Globus pallidus (tissue), 1 donor: ENCODE data around the gene MFSD11.
"Not testable (repeated sequence)": the region's sequence is repeated elsewhere in the genome, so short reads cannot be mapped to it uniquely, and the experiment has no call there.

Source experiments
- DNase-seq: peaks from one replicate; pipeline ENCODE4 v3.0.0-alpha.2; 2015; ENCODE audit warnings: low spot score

Gene MFSD11

DNA sequence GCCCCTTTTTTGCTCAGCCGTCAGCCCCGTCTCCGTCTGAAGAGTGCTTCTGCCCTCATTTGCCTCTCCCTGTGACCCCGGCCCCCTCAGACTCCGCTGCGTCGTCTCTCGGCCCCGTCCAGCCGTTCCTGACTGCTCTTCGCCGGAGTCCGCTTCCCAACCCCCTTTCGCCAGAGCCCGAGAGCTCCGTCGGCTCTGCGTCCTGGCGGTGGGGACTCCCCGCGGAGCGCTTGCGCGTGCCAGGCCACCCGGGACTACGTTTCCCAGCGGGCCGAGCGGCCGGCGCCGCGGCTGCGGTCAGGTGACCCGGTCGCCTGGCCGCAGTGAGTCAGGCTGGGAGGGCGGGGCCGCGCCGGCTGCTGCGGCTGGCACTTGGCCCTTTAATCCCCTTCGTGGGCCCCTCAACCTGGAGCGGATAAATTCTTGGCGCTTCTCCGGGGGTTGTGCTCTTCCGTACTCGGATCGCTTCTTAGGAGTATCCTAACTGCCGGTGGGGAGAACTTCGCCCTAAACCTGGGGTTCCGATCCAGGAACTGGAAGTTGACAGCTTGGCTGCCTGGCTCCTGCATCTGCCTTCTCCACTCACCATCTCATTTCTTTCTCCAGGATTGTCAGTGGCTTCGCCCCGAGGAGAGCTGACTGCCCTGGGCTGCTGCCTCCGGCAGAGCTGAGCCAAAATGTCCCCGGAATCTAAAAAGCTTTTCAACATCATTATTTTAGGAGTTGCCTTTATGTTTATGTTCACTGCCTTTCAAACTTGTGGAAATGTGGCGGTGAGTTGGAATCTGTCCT, at the start of gene MFSD11:
Gene MFSD11 (plus strand): TSS at position 444 of the 792 bp plus-strand sequence. CDS start 234 bp downstream, at position 678.
- peak; percentile 92 for DNase-seq

DNA sequence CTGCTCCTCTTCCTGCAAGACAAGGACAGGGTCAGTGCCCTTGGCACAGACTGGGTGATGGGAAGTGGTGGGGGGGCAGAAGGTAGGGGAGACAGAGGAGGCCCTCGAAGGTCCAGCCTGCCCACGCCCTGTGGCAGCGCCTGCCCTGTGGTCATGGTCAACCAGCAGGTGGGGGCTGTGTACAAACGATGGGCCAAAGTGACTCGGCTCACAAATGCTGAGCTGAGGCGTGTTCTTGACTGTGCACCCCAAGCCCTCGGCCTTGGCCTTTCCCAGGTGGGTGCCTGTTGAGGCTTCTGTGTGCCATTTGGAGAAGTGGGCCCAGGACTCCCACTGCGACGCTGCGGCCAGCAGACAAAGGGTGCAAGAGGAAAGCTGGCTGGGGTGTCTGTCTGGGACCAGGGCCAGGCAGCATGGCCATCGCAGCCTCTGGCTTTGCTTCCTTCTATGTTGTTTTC, 49.7 kb upstream of the MFSD11 start:
- DNase-seq, result no peak

DNA sequence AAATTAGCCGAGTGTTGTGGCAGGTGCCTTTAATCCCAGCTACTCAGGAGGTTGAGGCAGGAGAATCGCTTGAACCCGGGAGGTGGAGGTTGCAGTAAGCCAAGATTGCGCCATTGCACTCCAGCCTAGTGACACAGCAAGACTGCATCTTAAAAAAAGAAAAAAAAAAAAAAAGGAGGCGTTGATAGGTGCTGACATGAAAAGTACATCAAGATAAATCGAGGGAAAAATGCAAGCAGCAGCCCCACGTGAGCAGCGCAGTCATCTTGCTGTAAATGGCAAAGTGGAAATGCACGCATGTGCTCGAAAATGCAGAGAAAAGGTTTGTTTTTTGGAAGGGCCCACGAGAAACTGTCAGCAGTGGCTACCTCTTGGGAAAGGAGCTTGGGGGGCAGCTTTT, 48.1 kb upstream of the MFSD11 start:
- DNase-seq, result no peak

DNA sequence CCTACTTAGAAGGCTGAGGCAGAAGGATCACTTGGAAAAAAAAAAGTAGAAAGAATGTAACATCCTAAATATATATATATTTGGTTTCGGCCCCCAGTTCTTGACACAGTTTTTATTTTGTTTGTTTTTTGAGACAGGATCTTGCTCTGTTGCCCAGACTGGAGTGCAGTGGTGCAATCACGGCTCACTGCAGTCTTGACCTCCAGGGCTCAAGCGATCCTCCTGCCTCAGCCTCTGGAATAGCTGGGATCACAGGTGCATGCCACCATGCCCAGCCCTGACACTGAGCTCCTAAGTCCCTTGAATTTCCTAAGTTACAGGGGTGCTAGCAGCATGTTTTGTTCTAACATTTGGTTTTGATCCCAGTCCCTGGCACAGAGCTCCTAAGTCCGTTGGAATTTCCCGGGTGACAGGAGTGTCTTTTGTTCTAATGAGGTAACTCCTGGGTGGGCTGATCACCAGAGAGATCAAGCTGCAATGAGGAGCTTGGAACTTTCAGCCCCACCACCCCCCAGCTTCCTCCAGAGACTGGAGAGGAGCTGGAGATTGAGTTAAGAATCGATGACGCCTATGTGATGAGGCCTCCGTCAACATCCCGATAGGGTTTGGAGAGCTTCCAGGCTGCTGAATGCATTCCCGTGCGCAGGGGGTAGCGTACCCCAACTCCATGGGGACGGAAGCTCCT, 47.2 kb upstream of the MFSD11 start:
- DNase-seq, result no peak

DNA sequence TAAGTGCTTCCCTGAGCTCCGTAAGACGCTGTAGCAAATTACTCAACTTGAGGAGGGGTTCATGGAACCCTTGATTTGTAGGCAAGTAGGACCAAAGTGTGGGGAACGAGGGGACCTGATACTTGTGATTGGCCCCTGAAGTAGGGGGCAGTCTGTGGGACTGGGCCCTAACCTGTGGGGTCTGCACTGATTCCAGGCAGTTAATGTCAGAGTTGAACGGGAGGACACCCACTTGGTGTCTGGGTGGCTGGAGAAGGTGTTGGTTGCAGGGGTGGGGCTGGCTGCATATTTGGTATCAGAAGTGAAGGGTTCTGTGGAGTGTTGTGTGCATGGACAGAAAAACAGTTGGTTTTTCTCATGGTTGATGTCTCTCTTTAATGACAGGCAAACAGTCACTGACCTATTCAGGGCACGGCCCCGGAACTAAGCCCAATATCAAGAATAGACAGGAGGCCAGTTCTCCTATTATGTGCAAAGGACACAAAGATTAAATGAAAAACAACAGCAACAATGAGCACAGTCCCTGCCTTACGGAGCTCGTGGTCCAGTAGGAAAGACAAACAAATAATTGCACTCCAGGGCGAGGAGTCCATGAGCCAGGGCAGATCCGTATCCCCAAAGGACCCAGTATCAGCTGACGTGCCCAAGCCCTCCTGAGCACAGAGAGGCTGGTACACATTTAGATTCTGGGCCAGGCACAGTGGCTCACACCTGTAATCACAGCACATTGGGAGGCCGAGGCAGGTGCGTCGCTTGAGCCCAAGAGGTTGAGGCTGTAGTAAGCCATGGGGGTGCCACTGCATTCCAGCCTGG, 46.3 kb upstream of the MFSD11 start:
- no peak for DNase-seq

DNA sequence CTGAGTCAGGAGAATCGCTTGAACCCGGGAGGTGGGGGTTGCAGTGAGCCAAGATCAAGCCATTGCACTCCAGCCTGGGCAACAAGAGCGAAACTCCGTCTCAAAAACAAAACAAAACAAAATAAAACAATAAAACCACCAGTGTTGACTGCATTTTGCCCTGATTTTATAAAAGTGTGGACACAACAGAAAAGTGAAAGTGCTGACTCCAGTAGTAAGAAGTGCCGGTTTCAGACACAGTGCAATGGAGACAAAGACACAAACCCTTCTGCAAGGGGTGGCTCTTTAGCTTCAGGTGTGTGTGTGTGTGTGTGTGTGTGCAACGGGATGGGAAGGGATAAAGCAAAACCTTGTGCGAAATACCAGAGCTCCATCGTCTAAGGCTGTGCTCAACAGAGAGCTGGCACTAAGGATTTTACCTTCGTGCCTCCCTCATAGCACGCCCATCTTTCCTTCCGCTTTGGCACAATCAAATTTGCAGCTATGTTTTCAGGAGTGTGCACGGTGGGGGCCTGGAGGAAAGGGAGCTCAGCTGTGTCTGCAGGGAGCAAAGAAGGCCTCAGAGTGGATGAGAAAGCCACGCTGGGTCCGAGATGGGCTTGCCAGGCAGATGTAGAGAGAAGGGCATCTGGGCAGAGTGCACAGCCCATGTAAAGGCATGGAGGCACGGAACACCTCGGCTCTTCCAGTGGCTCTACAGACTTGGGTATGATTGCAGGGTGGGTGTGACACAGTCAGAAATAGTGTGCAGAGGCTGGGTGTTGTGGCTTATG, 42.7 kb upstream of the MFSD11 start:
- DNase-seq, result no peak

DNA sequence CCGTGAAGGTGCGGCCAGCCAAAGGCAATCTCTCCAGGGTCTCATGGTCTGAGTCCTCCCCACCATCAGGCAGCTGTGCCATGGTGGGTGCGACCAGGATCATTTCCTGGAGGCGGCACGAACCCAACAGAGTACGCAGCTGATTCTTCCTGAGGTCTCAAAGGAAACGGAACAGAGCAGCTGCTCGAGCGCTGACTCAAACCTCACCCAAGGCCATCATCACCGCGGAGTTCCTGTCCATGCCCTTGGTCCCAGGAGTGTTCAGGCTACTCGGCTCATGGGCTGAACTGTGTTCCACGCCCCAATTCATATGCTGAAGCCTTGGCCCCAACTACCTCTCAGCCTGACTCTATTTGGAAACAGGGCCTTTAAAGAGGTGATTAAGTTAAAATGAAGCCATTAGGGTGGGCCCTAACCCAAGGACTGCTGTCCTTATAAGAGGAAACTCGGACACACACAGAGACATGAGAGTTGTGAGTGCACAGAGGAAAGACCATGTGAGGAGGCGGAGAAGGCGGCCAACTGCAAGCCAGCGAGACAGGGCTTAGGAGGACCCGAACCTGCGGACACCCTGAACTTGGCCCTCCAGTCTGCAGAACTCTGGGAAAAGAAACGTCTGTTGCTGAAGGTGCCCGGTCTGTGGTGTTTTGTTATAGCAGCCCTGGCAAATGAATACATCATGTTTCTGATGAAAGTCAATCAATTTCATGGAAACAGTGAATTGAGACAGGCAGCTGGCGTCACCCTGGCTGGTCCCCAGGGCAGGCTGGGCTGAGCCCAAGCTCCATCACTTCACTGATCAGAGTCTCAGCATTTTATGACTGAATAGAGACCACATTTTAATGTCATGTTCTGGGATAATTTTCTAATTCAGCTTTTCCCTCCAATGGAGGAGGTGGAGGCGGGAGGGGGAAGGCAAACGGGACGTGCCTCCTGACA, 40.9 kb upstream of the MFSD11 start:
- DNase-seq, result no peak

DNA sequence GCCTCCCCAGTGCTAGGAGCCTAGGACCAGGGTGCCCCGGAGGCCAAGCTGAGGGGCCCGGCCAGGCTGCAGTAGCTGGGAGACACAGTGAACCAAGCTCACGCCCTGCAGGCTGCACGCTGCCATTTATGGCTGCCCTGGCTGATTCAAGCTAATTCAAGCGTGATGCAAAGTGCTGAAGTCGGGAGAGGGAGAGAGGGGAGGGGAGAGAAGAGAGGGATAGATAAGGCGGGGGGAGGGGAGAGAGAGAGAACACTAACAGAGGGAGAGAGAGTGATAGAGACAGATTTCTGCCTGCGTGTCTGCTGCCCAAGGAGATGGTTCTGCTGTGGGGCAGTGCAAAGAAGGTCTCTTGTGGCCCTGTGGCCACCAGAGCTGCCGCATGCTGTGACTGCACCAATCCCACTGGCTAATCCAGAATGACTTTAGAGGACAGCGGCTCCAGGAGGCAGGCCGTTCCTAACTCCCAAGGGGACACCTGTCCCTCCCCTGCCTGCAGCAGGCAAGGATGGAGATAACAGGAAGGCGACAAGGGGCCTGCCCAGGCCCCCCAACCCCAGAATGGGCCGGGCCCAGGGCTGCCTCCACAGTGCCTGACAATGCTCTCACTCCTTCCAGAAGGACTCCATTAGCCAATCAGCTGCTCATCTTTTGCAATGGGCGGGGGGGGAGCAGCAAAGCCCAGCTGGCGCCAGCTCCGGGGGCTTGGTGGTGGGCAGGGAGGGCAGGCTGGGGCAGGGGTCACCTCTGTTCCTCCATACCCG, 40.0 kb upstream of the MFSD11 start:
- DNase-seq, result no peak

DNA sequence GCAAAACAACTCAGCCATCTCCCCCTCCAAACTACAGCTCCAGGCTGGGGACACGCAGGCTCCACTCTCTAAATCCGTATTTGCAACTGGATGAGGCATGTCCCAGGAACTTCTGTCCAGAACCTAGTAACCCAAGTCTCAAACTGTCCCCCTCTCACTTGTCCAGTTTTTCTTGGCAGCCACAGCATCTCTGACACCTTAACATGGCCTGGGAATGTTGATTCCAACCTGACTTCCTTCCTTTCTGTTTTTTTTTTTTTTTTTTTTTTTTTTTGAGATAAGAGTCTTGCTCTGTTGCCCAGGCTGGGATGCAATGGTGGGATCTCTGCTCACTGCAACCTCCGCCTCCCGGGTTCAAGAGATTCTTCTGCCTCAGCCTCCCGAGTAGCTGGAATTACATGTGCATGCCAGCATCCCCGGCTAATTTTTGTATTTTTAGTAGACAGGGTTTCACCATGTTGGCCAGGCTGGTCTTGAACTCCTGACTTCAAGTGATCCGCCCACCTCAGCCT, 39.4 kb upstream of the MFSD11 start:
- not testable (repeated sequence) for DNase-seq

DNA sequence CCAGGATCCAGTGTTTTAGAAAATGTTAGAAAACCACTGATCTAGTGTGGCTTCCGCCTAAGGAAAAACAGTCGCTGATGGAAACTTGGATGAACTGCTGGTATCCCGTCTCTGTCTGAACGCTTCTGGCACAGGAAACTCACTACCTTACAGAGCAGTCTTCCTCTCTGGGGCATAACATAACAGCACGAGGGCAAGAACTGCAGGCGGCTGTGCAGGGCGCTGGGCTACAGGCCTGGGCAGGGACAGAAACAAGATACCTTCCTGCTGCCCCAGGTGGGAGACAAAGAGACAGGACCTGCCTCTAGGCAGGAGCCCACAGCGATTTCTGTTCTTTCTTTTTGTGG, 37.7 kb upstream of the MFSD11 start:
- DNase-seq, result no peak

DNA sequence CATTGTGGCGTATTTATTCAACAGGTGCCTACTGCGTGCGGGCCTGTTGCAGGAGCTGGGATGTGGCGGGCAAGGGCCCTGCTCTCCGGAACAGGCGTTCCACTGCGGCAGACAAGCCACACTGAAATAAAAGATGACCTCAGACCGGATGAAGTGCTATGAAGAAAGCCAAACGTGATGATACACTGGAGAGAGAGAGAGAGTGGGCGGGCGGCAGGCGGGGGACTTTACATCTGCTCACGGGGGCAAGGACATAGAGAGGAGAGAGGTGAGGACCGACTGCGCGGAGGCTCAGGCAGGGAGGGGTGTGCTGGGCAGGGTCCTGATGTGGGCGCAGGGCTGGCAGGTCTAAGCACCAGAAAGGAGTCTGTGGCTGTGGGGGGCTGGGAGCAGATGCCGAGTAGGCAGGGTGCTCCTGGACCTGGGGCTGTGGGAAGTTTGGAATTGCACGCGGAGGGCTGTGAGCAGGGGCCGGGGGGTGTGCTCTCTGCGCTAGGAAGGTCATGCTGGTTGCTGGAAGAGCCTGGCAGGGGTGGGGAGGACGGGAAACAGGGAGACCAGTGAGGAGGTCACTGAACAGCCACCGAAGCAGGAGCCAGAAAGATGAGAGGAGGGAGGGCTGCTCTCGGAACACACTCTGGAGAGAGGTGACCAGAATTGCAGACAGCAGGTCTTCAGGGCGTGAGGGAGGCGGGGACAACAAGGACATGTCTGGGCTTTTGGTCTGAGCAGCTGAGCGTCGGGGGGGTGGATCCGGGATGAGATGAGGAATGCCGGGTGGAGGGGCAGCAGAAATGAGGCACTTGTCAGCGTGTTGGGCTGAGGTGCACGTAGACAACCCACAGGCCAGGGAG, 37.1 kb upstream of the MFSD11 start:
- DNase-seq, result no peak

DNA sequence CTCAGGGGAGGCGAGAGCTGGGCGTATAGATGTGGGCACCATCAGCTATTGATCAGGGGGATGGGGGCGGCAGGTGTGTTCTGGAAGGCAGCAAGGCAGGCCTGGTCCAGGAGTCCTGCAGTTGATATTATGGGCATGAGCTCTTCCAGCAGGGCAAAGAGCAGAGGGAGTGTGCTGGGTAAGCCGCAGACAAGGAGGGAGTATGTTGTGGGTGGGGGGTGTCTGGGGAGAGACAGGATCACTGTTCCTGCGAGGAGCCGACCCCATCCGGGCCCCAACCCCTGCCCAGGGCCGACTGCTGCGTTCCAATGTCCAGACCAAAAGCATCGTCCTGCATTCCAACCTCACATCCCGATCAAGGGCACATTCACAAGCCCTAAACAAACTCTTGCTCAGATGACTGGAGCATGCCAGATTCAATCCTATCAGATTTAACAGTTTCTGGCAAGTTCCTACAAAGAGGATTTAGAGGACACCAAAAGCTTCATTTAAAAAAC, 36.4 kb upstream of the MFSD11 start:
- DNase-seq, result no peak

DNA sequence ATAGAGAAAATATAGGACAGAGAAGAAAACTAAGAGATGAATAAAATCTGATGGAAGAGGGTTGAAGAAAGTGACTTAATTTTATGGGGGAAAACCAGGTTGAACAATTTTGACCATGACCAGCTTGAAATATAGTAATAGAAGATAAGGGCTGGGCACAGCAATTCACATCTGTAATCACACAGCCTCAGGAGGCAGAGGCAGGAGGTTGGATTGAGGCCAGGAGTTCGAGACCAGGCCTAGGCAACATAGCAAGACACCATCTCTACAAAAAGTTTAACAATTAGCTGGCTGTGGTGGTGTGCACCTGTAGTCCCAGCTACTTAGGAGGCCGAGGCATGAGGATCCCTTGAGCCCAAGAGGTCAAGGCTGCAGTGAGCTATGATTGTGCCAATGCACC, 35.8 kb upstream of the MFSD11 start:
- no peak for DNase-seq

DNA sequence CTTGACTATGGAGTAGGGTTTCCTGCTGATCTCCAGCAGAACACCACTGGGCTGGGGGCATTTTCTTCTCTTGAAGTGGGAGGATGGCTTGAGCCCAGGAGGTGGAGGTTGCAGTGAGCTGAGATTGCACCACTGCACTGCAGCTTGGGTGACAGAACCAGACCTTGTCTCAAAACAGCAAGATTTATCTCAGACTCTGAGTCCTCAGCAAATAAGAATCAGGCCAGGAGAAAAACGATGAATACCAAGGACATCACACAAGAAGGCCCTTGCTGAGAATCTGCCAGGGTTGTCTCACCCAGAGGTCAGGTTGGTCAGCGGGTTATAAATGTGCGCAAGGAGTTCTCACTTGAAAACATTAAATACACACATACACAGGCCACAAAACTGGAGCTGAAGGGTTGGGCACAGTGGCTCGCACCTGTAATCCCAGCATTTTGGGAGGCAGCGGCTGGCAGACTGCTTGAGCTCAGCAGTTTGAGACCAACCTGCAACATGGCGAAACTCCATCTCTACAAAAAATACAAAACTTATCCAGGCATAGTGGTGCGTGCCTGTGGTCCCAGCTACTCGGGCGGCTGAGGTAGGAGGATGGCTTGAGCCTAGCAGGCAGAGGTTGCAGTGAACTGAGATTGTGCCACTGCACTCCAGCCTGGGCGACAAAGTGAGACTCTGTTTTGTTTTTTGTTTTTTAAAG, 34.8 kb upstream of the MFSD11 start:
- DNase-seq, result no peak

DNA sequence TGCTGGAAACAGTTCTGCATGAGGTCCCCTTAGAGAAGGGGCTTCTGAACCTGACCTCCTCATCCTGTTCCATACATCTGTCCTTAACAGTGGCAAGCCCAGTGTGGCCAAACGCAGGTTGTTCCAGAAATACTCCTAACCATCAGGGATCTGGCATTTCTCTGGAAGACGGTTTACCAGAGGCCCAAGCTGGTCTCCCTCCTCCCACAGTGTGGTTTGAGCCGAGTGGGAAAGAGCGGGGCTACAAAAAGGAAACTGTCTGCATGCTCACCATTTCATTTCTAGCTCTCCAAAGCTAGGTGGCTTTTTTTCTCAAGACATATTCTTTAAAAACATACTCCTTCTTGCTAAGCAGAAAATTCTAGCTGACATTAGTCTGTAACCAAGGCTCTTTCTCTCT, 33.1 kb upstream of the MFSD11 start:
- DNase-seq, result no peak

DNA sequence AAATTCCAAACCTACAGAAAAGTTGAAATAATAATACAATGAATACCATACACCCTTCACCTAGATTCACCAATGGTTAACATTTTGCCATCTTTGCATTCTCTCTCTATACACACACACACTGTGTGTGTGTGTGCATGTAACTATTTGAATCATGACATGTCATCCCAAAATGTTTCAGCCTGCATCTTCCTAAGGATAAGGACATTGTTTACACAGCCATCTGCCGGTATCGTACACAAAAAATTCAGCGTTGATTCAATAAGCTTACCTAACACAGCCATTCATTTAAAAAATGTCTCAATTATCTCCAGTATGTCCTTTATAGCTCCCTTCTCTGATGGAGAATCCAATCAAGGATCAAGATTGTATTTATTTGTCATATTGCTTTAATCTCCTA, 31.1 kb upstream of the MFSD11 start:
- no peak for DNase-seq

DNA sequence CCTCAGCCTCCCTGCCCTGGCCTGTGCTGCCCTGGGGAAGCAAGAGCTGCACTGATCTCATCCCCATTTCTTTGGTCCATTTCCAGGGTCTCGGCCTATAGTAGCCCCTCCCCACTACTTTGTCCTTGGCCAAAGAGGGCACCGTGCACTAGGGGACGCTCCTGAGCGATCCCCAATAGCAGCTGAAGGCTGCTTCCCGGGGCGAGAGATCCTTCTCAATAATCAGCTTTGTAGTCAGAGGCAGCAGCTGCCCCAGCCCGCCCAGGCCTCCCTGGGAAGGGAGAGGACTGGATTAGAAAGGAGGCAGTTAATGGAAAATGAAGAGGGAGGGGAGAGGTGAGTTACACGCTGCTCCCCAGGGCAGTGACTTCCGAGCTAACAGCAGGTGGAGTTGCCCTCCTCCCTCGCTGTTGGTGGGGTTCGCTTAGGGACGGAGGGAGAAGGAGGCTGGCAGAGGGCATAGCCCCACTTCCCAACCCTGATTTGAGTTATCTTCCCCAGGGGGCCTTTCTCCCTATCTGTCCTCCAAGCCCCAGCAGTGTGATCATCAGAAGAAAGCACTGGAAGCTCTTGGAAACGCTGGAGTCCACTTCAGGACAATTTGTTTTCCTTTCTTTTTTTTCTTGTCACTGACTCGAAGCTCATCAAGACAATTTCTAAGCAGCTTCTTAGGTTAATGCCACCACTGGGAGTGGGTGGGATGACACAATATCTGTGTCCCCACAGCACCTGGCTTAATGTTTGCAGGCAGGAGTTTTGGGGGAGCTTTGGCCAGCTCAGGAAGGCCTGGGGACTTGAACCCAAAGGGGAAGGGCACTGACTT, 29.7 kb upstream of the MFSD11 start:
- peak; percentile 84 for DNase-seq
